ENCODE data around the gene KRT27.
"Not testable (repeated sequence)": the region's sequence is repeated elsewhere in the genome, so short reads cannot be mapped to it uniquely, and the experiment has no call there.

Gene KRT27

DNA sequence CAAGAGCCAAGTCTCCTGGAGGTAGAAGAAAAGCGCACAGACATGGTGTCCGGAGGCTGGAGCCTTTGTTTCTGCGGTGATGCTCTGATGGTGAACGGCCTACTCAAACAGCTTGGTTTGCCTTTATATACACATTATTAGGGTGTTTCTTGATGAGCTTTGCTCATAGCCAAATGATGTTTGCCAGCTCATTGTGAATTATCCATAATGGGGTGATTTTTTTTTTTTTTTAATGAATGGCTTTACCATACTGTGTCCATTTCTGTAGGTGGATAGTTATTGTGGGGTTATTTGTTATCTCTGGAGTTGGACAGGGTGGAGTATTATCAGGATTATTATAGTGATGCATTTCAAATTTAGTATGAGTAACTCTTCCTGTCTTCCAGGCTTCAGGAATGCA is at the start of gene KRT27:
KRT27 (minus strand) TSS at position 101 of the 400 bp plus-strand sequence; CDS start at position 44, 57 bp downstream.
- DNase-seq: no peak

GRCh38 chr17:40830085-40830776 is 47.9 kb upstream of the KRT27 start:
- no peak for DNase-seq

DNA sequence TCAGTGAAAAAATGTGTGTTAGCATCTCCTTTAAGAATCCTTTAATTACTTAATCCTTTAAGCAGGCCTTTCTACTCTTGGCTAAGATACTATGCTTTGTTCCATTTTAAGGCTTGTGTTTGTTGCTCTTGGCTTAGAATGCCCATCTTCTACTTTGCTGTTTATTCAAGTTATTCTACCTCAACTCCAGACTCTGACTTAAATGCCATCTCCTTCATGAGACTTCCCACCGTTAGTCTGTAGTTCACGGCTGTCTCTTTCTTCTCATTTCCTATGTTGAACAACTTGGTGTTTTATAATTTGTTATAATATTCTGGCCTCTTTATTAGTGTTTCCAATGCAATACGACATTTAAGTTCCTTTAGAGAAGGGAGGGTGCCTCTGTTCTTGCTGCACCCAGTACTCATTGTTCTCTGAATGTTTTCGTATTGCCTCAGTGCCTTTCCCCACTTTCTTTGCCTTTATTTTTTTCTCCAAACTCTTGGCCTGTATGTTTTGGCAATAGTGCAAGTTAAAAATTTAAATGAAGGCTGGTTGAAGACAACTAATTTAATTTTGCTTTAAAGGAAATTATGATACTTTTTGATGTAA is 46.2 kb upstream of the KRT27 start:
- DNase-seq: no peak

- DNase-seq: no peak
Observed at GRCh38 chr17:40827746-40828453, 45.5 kb upstream of the KRT27 start.

GRCh38 chr17:40825599-40825998 is 43.2 kb upstream of the KRT27 start:
- no peak for DNase-seq

GRCh38 chr17:40824015-40824832 is 41.9 kb upstream of the KRT27 start:
- no peak for DNase-seq

DNA sequence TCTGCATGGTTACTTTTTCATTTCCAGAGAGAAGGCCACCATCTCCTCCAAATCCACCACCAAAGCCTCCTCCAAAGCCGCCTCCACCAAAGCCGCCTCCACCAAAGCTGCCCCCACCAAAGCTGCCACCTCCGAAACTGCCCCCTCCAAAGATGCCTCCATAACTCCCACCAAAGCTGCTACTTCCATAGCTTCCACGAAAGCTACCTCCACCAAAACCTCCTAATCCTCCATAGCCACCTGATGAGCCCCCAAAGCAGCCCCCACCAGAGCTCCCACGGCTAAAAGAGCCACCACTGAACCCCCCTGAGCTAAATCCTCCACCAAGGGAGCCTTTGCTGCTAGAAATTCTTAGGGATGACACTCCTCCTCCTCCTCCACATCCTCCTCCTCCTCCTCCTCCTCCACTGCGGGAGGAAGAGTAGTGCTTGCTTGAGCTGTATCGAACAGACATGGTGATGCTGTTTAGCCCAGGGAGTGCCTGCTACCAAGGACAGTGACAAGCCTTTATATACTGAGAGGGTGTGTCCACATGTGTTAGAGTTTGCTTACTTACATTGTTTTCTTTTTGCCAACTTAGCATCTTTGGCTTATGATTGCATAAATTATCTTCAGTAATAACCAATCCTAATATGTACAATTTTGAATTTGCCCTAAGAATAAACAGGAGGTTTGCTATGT is 39.9 kb upstream of the KRT27 start, which contains the start of gene KRT10:
KRT10 (minus strand) TSS at position 483 of the 681 bp plus-strand sequence; CDS start at position 454, 29 bp downstream.
- DNase-seq: no peak

DNA sequence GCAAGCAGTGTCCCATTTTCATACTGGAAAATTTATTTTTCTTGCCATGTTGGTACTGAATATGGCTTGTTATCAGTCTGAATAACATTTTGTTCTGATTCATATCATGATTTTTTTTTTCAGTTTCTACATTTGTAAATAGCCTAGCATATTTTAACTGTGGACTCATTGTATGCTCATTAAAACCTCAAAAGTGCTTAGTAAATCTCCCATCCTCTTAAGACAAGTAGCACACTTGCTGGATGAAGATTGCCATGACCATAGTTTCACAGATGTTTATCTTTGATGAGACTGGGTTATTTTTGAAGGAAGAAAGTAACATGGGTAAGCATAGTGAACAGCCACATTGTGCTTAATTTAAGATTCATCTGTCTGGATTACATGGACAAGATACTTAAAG is 39.2 kb upstream of the KRT27 start:
- no peak for DNase-seq

DNA sequence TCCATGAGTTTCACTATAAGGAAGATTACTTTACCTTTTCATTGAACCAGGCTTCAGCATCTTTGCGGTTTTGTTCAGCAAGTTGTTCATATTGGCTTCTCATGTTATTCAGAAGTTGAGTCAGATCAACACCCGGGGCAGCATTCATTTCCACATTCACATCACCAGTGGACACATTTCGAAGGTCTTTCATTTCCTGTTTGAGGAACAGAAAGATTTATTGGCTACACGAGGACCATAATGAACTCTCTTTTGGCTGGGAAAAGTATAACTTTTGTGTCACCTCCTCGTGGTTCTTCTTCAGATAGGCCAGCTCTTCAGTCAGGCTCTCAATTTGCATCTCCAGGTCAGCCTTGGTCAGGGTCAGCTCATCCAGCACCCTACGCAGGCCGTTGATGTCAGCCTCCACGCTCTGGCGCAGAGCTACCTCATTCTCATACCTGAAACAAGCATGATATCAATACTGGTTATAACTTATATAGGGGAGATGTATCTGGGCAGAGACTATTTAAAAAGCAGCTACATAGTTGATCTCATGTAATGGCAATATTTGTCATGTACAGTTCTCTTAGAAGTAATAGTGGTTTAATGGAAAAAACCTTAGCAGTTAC is 38.0 kb upstream of the KRT27 start:
- DNase-seq: no peak

DNA sequence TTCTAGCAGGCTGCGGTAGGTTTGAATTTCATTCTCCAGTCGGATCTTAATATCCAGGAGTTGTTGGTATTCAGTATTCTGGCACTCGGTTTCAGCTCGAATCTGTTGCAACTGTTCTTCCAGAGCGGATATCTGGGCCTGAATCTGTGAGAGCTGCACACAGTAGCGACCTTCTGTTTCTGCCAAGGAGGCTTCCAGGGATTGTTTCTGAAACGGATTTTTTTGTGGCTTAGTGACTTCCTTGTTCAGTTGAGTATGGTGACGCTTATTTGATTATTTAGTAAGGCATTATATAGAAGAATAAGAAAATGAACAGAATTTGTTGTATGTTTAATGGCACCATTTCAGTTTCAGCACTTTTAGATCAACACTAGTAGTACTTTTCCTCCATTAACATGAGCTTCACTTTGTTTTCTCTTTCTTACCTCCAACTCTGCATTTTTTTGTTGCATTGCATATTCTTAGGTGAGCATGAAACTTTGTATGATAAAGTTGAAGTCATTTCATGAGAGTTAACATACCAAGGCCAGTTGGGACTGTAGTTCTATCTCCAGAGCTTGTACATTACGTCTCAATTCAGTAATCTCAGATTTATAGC is 37.3 kb upstream of the KRT27 start:
- DNase-seq: no peak

- DNase-seq: peak; percentile 88
Observed at GRCh38 chr17:40818733-40819527, 36.6 kb upstream of the KRT27 start.

GRCh38 chr17:40818343-40818732 is 36.0 kb upstream of the KRT27 start:
- DNase-seq: no peak

DNA sequence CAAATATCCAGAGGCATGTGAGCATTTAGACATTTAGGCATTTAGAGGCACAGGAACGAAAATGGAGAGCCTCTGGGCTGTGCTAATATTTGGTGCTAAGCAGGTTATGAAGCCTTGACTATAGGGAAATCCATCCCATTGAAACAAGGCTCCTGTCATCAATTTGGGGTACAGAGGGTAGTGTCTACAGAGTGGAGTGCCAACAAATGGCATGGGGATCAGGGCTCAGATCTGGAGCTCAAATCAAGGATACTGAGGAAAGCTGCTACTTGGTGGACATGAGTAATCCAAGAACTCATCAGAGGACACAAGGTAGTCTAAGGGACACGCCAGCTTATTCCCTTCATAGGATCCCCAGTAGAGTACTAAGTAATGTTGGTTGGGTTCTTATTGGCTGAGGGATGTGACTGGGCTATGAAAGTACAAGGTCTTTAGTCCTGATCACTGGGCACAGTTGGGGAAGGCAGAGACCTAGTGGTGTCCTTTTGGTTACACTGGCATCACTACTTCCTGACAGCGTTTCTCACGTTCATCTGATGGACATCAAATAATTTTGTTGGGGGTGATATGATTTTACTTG is 34.8 kb upstream of the KRT27 start:
- no peak for DNase-seq

- DNase-seq: no peak
Observed at GRCh38 chr17:40816569-40816968, 34.2 kb upstream of the KRT27 start.

GRCh38 chr17:40815381-40815780 is 33.0 kb upstream of the KRT27 start:
- no peak for DNase-seq

GRCh38 chr17:40814657-40815056 is 32.3 kb upstream of the KRT27 start:
- not testable (repeated sequence) for DNase-seq

DNA sequence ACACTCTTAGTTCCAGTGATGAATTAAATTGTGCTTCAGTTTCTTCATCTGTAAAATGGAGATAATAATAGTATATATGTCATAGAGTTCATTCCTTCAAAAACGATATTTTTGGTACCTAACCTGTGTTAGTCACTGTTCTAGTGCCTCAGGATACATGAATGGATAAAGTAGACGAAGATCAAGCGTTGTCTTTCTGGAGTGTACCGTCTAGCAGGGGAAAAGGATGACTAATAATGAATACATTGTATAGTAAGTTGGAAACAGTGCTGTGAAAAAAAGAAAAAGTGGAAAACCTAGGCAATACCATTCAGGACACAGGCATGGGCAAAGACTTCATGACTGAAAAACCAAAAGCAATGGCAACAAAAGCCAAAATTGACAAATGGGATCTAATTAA is 31.5 kb upstream of the KRT27 start:
- no peak for DNase-seq

- DNase-seq: no peak
Observed at GRCh38 chr17:40812639-40813038, 30.3 kb upstream of the KRT27 start.

- DNase-seq: no peak
Observed at GRCh38 chr17:40810494-40810893, 28.1 kb upstream of the KRT27 start.

DNA sequence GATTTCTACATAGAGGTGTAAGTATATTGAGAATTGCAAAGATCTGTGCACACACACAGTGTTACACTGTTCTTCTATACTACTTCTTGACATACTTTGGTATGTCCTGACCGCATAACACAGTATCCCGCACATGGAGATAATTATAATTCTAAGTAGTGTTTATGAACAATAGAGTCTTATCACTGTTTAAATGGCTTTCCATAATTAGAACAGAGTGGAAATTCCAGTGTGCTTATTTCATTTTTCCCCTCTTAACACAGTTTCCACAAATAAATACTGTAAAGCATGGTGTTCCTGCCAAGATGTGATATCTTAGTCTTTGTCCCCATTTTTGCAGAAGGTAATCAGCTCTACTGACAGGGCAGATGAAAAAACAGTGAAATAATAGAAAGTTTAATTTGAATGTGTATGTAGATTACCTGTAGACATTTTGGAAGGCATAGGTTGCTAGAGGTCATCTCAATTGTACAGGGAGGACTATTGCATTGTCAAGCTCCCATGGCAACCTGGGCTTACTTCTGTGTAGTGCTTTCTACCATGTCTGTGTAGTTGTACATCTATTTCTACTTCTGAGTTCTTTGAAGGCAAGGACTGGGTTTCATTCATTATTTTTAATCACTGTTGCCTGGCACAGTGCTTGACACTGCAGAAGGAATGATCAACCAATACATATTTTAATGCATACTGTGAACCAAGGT is 27.5 kb upstream of the KRT27 start:
- DNase-seq: no peak

Data from inflammatory macrophage treated with lipopolysaccharide for 4 hours (primary cell).